Endothelial cell of umbilical vein (primary cell): Measurements from ENCODE around the gene SRSF9. TPM values are rescaled to one million over a fixed set of nuclear protein-coding genes. Genes with fewer than 3 reads are reported as not detected.

Source experiments
- BruUV-seq: library from RNA; stranded (reverse); fragments of 400-500 nt; replicated peaks from 2 replicates; lab custom pipeline; 2021; lab: Mats Ljungman, UMichigan
- CTCF ChIA-PET: fragments of 300-600, 350-600 bp; sonication (Branson Sonifier 250); formaldehyde crosslinking; loops from one replicate; lab custom pipeline; 2021; ENCODE audit warnings: antibody characterized with exemption, inconsistent platforms; lab: Charles Lee
- POLR2A ChIA-PET: fragments of 300-600, 350-600 bp; sonication (Branson Sonifier 250); formaldehyde crosslinking; loops from one replicate; lab custom pipeline; 2021; ENCODE audit warnings: antibody characterized with exemption, inconsistent platforms; lab: Charles Lee
- DNase-seq: peaks from one replicate; pipeline ENCODE4 v3.0.0-alpha.2; 2011; ENCODE audit warnings: low read depth, low spot score
- FAIRE-seq: peaks from 2 replicates; lab custom pipeline; 2011; peaks lifted over from hg19 to GRCh38; lab: Jason Lieb, UNC
- H2AFZ ChIP-seq: 2 replicates; pipeline ENCODE4 v1.6.0; 2012; ENCODE audit warnings: low read depth, low read length, control low read depth, inconsistent platforms
- H3K27ac ChIP-seq: 2 replicates; pipeline ENCODE4 v1.5.1; 2011; ENCODE audit warnings: low read depth, mild to moderate bottlenecking, control low read depth, low read length, moderate library complexity; ENCODE audit not compliant: insufficient read depth
- H3K27me3 ChIP-seq, 2 experiments: 2 replicates each; pipeline versions ENCODE4 v1.6.0 to v1.6.1; 2011; ENCODE audit warnings: low read length in 2 of 2, mixed read lengths in 1 of 2; ENCODE audit not compliant: control insufficient read depth in 2 of 2, insufficient read depth in 2 of 2
- H3K36me3 ChIP-seq, 2 experiments: 2 replicates in 1 of 2; 3 replicates in 1 of 2; pipeline ENCODE4 v1.5.1; 2011; ENCODE audit warnings: low read length in 2 of 2, mild to moderate bottlenecking in 1 of 2, moderate library complexity in 1 of 2; ENCODE audit not compliant: control insufficient read depth in 2 of 2, insufficient read depth in 2 of 2; ENCODE audit errors: extremely low read depth in 1 of 2
- H3K4me1 ChIP-seq: 3 replicates; pipeline ENCODE4 v1.5.1; 2011; ENCODE audit warnings: mild to moderate bottlenecking, low read length; ENCODE audit not compliant: control insufficient read depth, insufficient read depth; ENCODE audit errors: extremely low read depth
- H3K4me2 ChIP-seq: 2 replicates; pipeline ENCODE4 v1.6.1; 2011; ENCODE audit warnings: low read length, control low read depth, mixed read lengths; ENCODE audit not compliant: insufficient read depth
- H3K4me3 ChIP-seq, 3 experiments: fragments of 200-600 bp in 1 of 3; sonication (generic), shearing (Covaris generic) in 1 of 3; replicated peaks in 1 of 3; 2 replicates each; pipeline ENCODE4 v1.5.1; 2011 to 2016; ENCODE audit warnings: control low read depth in 3 of 3, low read length in 3 of 3, mild to moderate bottlenecking in 2 of 3, inconsistent platforms in 1 of 3, low read depth in 1 of 3, moderate library complexity in 1 of 3; ENCODE audit not compliant: insufficient read depth in 1 of 3
- H3K79me2 ChIP-seq: 2 replicates; pipeline ENCODE4 v1.6.0; 2012; ENCODE audit warnings: low read length, inconsistent platforms; ENCODE audit not compliant: control insufficient read depth, insufficient read depth
- H3K9ac ChIP-seq: replicated peaks from 2 replicates; pipeline ENCODE3; 2011; ENCODE audit warnings: low read length, control low read depth; ENCODE audit not compliant: insufficient read depth; ENCODE audit errors: extremely low read depth
- H3K9me1 ChIP-seq: replicated peaks from 3 replicates; pipeline ENCODE4 v1.6.0; 2011; ENCODE audit warnings: mild to moderate bottlenecking, low read length; ENCODE audit not compliant: control insufficient read depth, insufficient read depth; ENCODE audit errors: extremely low read depth
- H3K9me3 ChIP-seq: replicated peaks from 2 replicates; pipeline ENCODE4 v1.5.1; 2012; ENCODE audit warnings: low read length, inconsistent platforms; ENCODE audit not compliant: control insufficient read depth, insufficient read depth
- H4K20me1 ChIP-seq: replicated peaks from 2 replicates; pipeline ENCODE3; 2011; ENCODE audit warnings: mild to moderate bottlenecking, low read length; ENCODE audit not compliant: control insufficient read depth, insufficient read depth; ENCODE audit errors: extremely low read depth
- EZH2 ChIP-seq: IDR thresholded peaks from 2 replicates; pipeline ENCODE4 v1.6.1; 2012; ENCODE audit warnings: borderline replicate concordance, low read depth, mild to moderate bottlenecking, moderate library complexity, low read length, inconsistent platforms; ENCODE audit not compliant: severe bottlenecking
- FOS ChIP-seq: IDR thresholded peaks from 2 replicates; pipeline ENCODE4 v1.6.1; 2011; ENCODE audit warnings: mild to moderate bottlenecking, low read length, moderate library complexity, borderline replicate concordance; ENCODE audit not compliant: insufficient read depth
- GATA2 ChIP-seq: IDR thresholded peaks from 2 replicates; pipeline ENCODE4 v1.7.0; 2011; ENCODE audit warnings: low read depth, mild to moderate bottlenecking, moderate library complexity, mixed read lengths, low read length; ENCODE audit not compliant: insufficient read length, insufficient read depth
- JUN ChIP-seq: IDR thresholded peaks from 2 replicates; pipeline ENCODE4 v1.6.1; 2011; ENCODE audit warnings: borderline replicate concordance, low read depth; ENCODE audit not compliant: insufficient read length, insufficient read depth
- MYC ChIP-seq: IDR thresholded peaks from one replicate; pipeline ENCODE4 v1.6.1; 2011; ENCODE audit warnings: mild to moderate bottlenecking, low read depth, low read length
- POLR2A ChIP-seq: IDR thresholded peaks from 2 replicates; pipeline ENCODE4 v1.6.1; 2012; ENCODE audit warnings: low read depth, mild to moderate bottlenecking, control low read depth, low read length
- POLR2AphosphoS5 ChIP-seq: IDR thresholded peaks from 2 replicates; pipeline ENCODE4 v1.6.1; 2012; ENCODE audit warnings: low read depth, mild to moderate bottlenecking, control low read depth, low read length, moderate library complexity; ENCODE audit not compliant: insufficient read depth
- dilution Hi-C: fragments of 300-500 bp; cut with MboI; formaldehyde crosslinking; loops from one replicate; pipeline ENCODE4 v1.15.0; 2019; ENCODE audit warnings: low sequenced_read_pairs; ENCODE audit not compliant: extremely low pct_ligation_motif_present
- intact Hi-C: fragments of 100-400 bp; cut with micrococcal nuclease; formaldehyde crosslinking; loops from one replicate; pipeline ENCODE4 v1.10.0; 2022
- polyA plus RNA-seq, 4 experiments: library from polyadenylated mRNA; depleted of rRNA in 3 of 4; stranded (reverse) in 3 of 4; unstranded in 1 of 4; fragments of >200 nt; gene quantifications; 2 replicates each; pipeline versions ENCODE4 v1.2.1 to v1.2.3, GENCODE V29; 2011 to 2012; ENCODE audit warnings: missing spikeins in 1 of 4
- total RNA-seq: library from RNA; stranded (reverse); gene quantifications from 2 replicates; pipeline ENCODE4 v1.2.3, GENCODE V29; 2021
- TF ChIP-seq, protein P1 (sequence below), 2 donors: IDR thresholded peaks; 1 replicate in 1 of 2; 2 replicates in 1 of 2; pipeline ENCODE4 v1.5.1; 2011; ENCODE audit warnings: low read length in 2 of 2, mild to moderate bottlenecking in 2 of 2, moderate library complexity in 2 of 2, control low read depth in 1 of 2, inconsistent platforms in 1 of 2, low read depth in 1 of 2; ENCODE audit not compliant: insufficient read depth in 1 of 2; ENCODE audit errors: extremely low read depth in 1 of 2
- TF ChIP-seq, protein P2 (sequence below): IDR thresholded peaks from 2 replicates; pipeline ENCODE4 v1.6.1; 2011; ENCODE audit not compliant: insufficient read depth, insufficient read length

SRSF9 gene
- total and polyA plus RNA-seq, 2 donors (not counting 3 experiments of a cell fraction or from before 2014, with no cell fraction given), result 153 to 226 TPM

- intact Hi-C loops (no loop called here), dilution Hi-C loops (no loop called here)
- POLR2A ChIA-PET, result no interaction called here
- no peaks in the 10 kb centered on the region for H3K27me3 ChIP-seq
- peaks cover 2% of the 10 kb centered on the region for H3K79me2 ChIP-seq
- no peaks in the 10 kb centered on the region for H3K9me3 ChIP-seq
- TF ChIP-seq EZH2 (no peak), GATA2 (no peak), MYC (no peak), JUN (no peak), POLR2A (no peak), FOS (no peak), POLR2AphosphoS5 (no peak)
- TF ChIP-seq, protein P1, sequence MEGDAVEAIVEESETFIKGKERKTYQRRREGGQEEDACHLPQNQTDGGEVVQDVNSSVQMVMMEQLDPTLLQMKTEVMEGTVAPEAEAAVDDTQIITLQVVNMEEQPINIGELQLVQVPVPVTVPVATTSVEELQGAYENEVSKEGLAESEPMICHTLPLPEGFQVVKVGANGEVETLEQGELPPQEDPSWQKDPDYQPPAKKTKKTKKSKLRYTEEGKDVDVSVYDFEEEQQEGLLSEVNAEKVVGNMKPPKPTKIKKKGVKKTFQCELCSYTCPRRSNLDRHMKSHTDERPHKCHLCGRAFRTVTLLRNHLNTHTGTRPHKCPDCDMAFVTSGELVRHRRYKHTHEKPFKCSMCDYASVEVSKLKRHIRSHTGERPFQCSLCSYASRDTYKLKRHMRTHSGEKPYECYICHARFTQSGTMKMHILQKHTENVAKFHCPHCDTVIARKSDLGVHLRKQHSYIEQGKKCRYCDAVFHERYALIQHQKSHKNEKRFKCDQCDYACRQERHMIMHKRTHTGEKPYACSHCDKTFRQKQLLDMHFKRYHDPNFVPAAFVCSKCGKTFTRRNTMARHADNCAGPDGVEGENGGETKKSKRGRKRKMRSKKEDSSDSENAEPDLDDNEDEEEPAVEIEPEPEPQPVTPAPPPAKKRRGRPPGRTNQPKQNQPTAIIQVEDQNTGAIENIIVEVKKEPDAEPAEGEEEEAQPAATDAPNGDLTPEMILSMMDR (IDR thresholded peaks at IDR 0.05; ENCODE audit: extremely low read depth in 1 of 2, insufficient read depth in 1 of 2, low read depth in 1 of 2, low read length in 2 of 2), result no peak
- TF ChIP-seq, protein P2, sequence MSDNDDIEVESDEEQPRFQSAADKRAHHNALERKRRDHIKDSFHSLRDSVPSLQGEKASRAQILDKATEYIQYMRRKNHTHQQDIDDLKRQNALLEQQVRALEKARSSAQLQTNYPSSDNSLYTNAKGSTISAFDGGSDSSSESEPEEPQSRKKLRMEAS, result no peak
- DNase-seq (no peak), FAIRE-seq (no peak)
- H3K36me3 ChIP-seq, result peaks cover 5 to 27% of the 10 kb centered on the region in 2 experiments
- no TSS peak for BruUV-seq
- peaks cover 4% of the 10 kb centered on the region for H4K20me1 ChIP-seq
- no peak overlapping the region for H3K4me3 ChIP-seq
- no peak overlapping the region for H3K9ac ChIP-seq
- H3K4me2 ChIP-seq, result no peak overlapping the region
- CTCF ChIA-PET, result interaction anchor here (0.8 to 1.5 kb wide), 2 partner anchors 8 to 98 kb away, joined by 3 read pairs; no protein-coding TSS in a partner anchor
- no peak overlapping the region for H3K27ac ChIP-seq
- H2AFZ ChIP-seq, result no peak overlapping the region
- no peaks in the 10 kb centered on the region for H3K9me1 ChIP-seq
- no peaks in the 10 kb centered on the region for H3K4me1 ChIP-seq
These were observed 14.2 kb downstream of the SRSF9 start for GRCh38 chr12:120455302-120455701.
